IMR-90 (cell line): ENCODE results near the gene CDH13. TPM values are rescaled to one million over a fixed set of nuclear protein-coding genes. Genes with fewer than 3 reads are reported as not detected.

ENCODE experiments used
- ATAC-seq: fragments of 200-7000 bp; cut with Tn5 transposase; 2 replicates; pipeline ENCODE4 v1.9.1; 2020; ENCODE audit warnings: low read depth, mild to moderate bottlenecking, moderate library complexity
- BruUV-seq: library from RNA; stranded (reverse); fragments of 400-500 nt; replicated peaks from 2 replicates; lab custom pipeline; 2021; lab: Mats Ljungman, UMichigan
- CTCF ChIA-PET: fragments of 300-600 bp; formaldehyde crosslinking; extraction: SDS; loops from one replicate; lab custom pipeline; 2021; ENCODE audit warnings: antibody characterized with exemption; lab: Yijun Ruan, JAX
- POLR2A ChIA-PET: fragments of 300-600 bp; sonication (Branson Sonifier 250); formaldehyde crosslinking; loops from one replicate; lab custom pipeline; 2022; ENCODE audit warnings: antibody characterized with exemption; ENCODE audit not compliant: unreplicated experiment; lab: Charles Lee
- DNase-seq: peaks from one replicate; pipeline ENCODE4 v3.0.0; 2013
- H2AFZ ChIP-seq: replicated peaks from 2 replicates; pipeline ENCODE3; 2013; ENCODE audit warnings: low read length, mild to moderate bottlenecking; ENCODE audit not compliant: poor library complexity
- H2AK5ac ChIP-seq: 2 replicates; pipeline ENCODE4 v1.6.1; 2013; ENCODE audit warnings: low read depth, low read length, inconsistent platforms
- H2AK9ac ChIP-seq: replicated peaks from 2 replicates; pipeline ENCODE3; 2013; ENCODE audit warnings: mild to moderate bottlenecking, low read depth, low read length, moderate library complexity; ENCODE audit not compliant: poor library complexity
- H2BK120ac ChIP-seq: 2 replicates; pipeline ENCODE4 v1.6.1; 2013; ENCODE audit warnings: low read depth, low read length, inconsistent platforms
- H2BK15ac ChIP-seq: 3 replicates; pipeline ENCODE4 v1.6.1; 2013; ENCODE audit warnings: low read depth, low read length, inconsistent platforms
- H2BK20ac ChIP-seq: 2 replicates; pipeline ENCODE4 v1.6.1; 2013; ENCODE audit warnings: low read depth, mild to moderate bottlenecking, inconsistent platforms, low read length, moderate library complexity
- H2BK5ac ChIP-seq: 2 replicates; pipeline ENCODE4 v1.6.1; 2013; ENCODE audit warnings: mild to moderate bottlenecking, low read depth, low read length, inconsistent platforms; ENCODE audit not compliant: poor library complexity, severe bottlenecking
- H3K14ac ChIP-seq: replicated peaks from 2 replicates; pipeline ENCODE4 v1.6.1; 2013; ENCODE audit warnings: low read depth, low read length, inconsistent platforms
- H3K18ac ChIP-seq: 2 replicates; pipeline ENCODE4 v1.6.1; 2013; ENCODE audit warnings: low read depth, low read length, control low read depth
- H3K23ac ChIP-seq: 2 replicates; pipeline ENCODE4 v1.6.1; 2013; ENCODE audit warnings: low read depth, low read length, inconsistent platforms
- H3K27ac ChIP-seq: 2 replicates; pipeline ENCODE4 v1.5.1; 2013; ENCODE audit warnings: mild to moderate bottlenecking, control low read depth, low read length; ENCODE audit not compliant: insufficient read depth
- H3K27me3 ChIP-seq: 2 replicates; pipeline ENCODE4 v1.6.1; 2013; ENCODE audit warnings: low read length; ENCODE audit not compliant: control insufficient read depth, insufficient read depth
- H3K36me3 ChIP-seq: 2 replicates; pipeline ENCODE4 v1.6.1; 2013; ENCODE audit warnings: low read length, mixed read lengths; ENCODE audit not compliant: control insufficient read depth, insufficient read depth
- H3K4ac ChIP-seq: 2 replicates; pipeline ENCODE4 v1.6.1; 2013; ENCODE audit warnings: low read depth, low read length, inconsistent platforms
- H3K4me1 ChIP-seq: 2 replicates; pipeline ENCODE4 v1.6.1; 2013; ENCODE audit warnings: low read length, mixed read lengths; ENCODE audit not compliant: control insufficient read depth, insufficient read depth
- H3K4me2 ChIP-seq: 2 replicates; pipeline ENCODE4 v1.6.1; 2013; ENCODE audit warnings: low read depth, mild to moderate bottlenecking, control low read depth, low read length, moderate library complexity
- H3K4me3 ChIP-seq: 2 replicates; pipeline ENCODE4 v1.5.1; 2013; ENCODE audit warnings: low read depth, mild to moderate bottlenecking, control low read depth, low read length, moderate library complexity; ENCODE audit not compliant: insufficient read depth
- H3K56ac ChIP-seq: 2 replicates; pipeline ENCODE4 v1.6.1; 2013; ENCODE audit warnings: low read length, inconsistent platforms; ENCODE audit not compliant: insufficient read depth; ENCODE audit errors: extremely low read depth
- H3K79me1 ChIP-seq, 2 experiments: 2 replicates each; pipeline ENCODE4 v1.6.1; 2013; ENCODE audit warnings: low read length in 2 of 2, inconsistent platforms in 1 of 2, low read depth in 1 of 2
- H3K9ac ChIP-seq: 2 replicates; pipeline ENCODE4 v1.6.1; 2013; ENCODE audit warnings: low read depth, low read length, control low read depth
- H3K9me1 ChIP-seq: 2 replicates; pipeline ENCODE4 v1.6.1; 2013; ENCODE audit warnings: low read length, inconsistent platforms; ENCODE audit not compliant: insufficient read depth
- H3K9me3 ChIP-seq: 2 replicates; pipeline ENCODE4 v1.6.1; 2013; ENCODE audit warnings: low read length; ENCODE audit not compliant: control insufficient read depth, insufficient read depth
- H4K20me1 ChIP-seq: 2 replicates; pipeline ENCODE4 v1.6.1; 2013; ENCODE audit warnings: low read length, inconsistent platforms; ENCODE audit not compliant: insufficient read depth
- H4K5ac ChIP-seq: 2 replicates; pipeline ENCODE4 v1.6.1; 2013; ENCODE audit warnings: mild to moderate bottlenecking, low read depth, low read length, control low read depth
- H4K8ac ChIP-seq, 2 experiments: 2 replicates each; pipeline ENCODE4 v1.6.1; 2013; ENCODE audit warnings: low read depth in 2 of 2, low read length in 2 of 2, control low read depth in 1 of 2, inconsistent platforms in 1 of 2
- H4K91ac ChIP-seq: 2 replicates; pipeline ENCODE4 v1.6.1; 2013; ENCODE audit warnings: low read depth, low read length, inconsistent platforms; ENCODE audit not compliant: insufficient read depth
- BHLHE40 ChIP-seq: fragments of 150-350 bp; IDR thresholded peaks from 2 replicates; pipeline ENCODE4 v1.6.1; 2016; ENCODE audit warnings: mild to moderate bottlenecking, low read depth, low read length
- CEBPB ChIP-seq: IDR thresholded peaks from 2 replicates; pipeline ENCODE4 v1.6.1; 2012; ENCODE audit warnings: low read depth, low read length, improper control_type of control experiment
- CHD1 ChIP-seq: IDR thresholded peaks from 2 replicates; pipeline ENCODE4 v1.6.1; 2012; ENCODE audit warnings: low read depth, low read length, improper control_type of control experiment
- CTCF ChIP-seq: conservative IDR thresholded peaks from 2 replicates; pipeline ENCODE4 v1.5.1; 2012; ENCODE audit warnings: mild to moderate bottlenecking, low read depth, low read length, improper control_type of control experiment
- FOS ChIP-seq: fragments of 150-350 bp; IDR thresholded peaks from 2 replicates; pipeline ENCODE4 v1.6.1; 2016; ENCODE audit warnings: low read depth, low read length
- MAFK ChIP-seq: IDR thresholded peaks from 2 replicates; pipeline ENCODE4 v1.6.1; 2012; ENCODE audit warnings: low read depth, low read length, improper control_type of control experiment
- MAZ ChIP-seq: IDR thresholded peaks from 2 replicates; pipeline ENCODE4 v1.6.1; 2012; ENCODE audit warnings: low read depth, mild to moderate bottlenecking, low read length, improper control_type of control experiment, moderate library complexity, borderline replicate concordance
- RCOR1 ChIP-seq: IDR thresholded peaks from 2 replicates; pipeline ENCODE4 v1.6.1; 2012; ENCODE audit warnings: mild to moderate bottlenecking, low read length, improper control_type of control experiment; ENCODE audit not compliant: insufficient replicate concordance
- RFX5 ChIP-seq: IDR thresholded peaks from 2 replicates; pipeline ENCODE4 v1.8.0; 2012; ENCODE audit warnings: low read depth, mild to moderate bottlenecking, low read length, moderate library complexity
- SMC3 ChIP-seq: fragments of 150-350 bp; IDR thresholded peaks from 2 replicates; pipeline ENCODE4 v1.6.1; 2016; ENCODE audit warnings: low read depth, mild to moderate bottlenecking, antibody characterized with exemption, low read length, moderate library complexity
- WGBS, 2 experiments: methylation state at CpG; one replicate each; pipeline versions ENCODE4 v1.1.5 to v1.1.7; 2013; ENCODE audit warnings: missing lambda C conversion rate in 2 of 2; ENCODE audit not compliant: insufficient read length in 1 of 2; ENCODE audit errors: extremely low coverage in 2 of 2; 5-methylcytosine and 5-hydroxymethylcytosine counted together
- dilution Hi-C: fragments of 300-500 bp; cut with HindIII; formaldehyde crosslinking; loops from one replicate; pipeline ENCODE4 v1.14.3; 2018; ENCODE audit warnings: low sequenced_read_pairs; ENCODE audit not compliant: unreplicated experiment
- in situ Hi-C: fragments of 300-500 bp; cut with MboI; formaldehyde crosslinking; loops from 3 replicates; pipeline ENCODE4 v1.14.3; 2019; ENCODE audit warnings: low sequenced_read_pairs, inconsistent platforms, mixed read lengths
- intact Hi-C: fragments of 100-400 bp; cut with micrococcal nuclease; formaldehyde crosslinking; loops from 2 replicates; pipeline ENCODE4 v1.10.0; 2022
- polyA plus RNA-seq, 3 experiments: library from polyadenylated mRNA; depleted of rRNA; stranded (reverse); fragments of >200 nt; gene quantifications; 2 replicates each; pipeline ENCODE4 v1.2.3, GENCODE V29; 2012; ENCODE audit warnings: low replicate concordance in 1 of 3
- total RNA-seq: library from RNA; depleted of rRNA; stranded (reverse); fragments of >200 nt; gene quantifications from 2 replicates; pipeline ENCODE4 v1.2.3, GENCODE V29; 2012

CDH13 gene
- total and polyA plus RNA-seq, 2 of the 4 experiments (the other 2 are of a cell fraction), result 61.6 to 74.7 TPM

GRCh38 chr16:83158320-83158957, 531.7 kb downstream of the CDH13 start:
- Histone ChIP-seq H2BK20ac (no peak overlapping the region), H3K4ac (no peak overlapping the region), H3K27ac (no peak overlapping the region), H2AFZ (no peak overlapping the region), H3K36me3 (no peaks in the 10 kb centered on the region), H2BK5ac (no peak overlapping the region), H3K23ac (no peak overlapping the region), H3K9ac (no peak overlapping the region), H3K4me2 (no peak overlapping the region), H3K79me1 (no peaks in the 10 kb centered on the region; a peak in 1 of 4 replicates), H3K4me1 (no peaks in the 10 kb centered on the region), H3K4me3 (no peak overlapping the region), H3K18ac (no peak overlapping the region), H2AK5ac (no peak overlapping the region), H4K20me1 (no peaks in the 10 kb centered on the region), H4K91ac (no peak overlapping the region), H3K56ac (no peak overlapping the region), H2AK9ac (no peak overlapping the region), H2BK120ac (no peak overlapping the region), H4K5ac (no peak overlapping the region), H3K27me3 (no peaks in the 10 kb centered on the region), H4K8ac (no peak overlapping the region), H2BK15ac (no peak overlapping the region), H3K14ac (no peak overlapping the region), H3K9me1 (no peaks in the 10 kb centered on the region), H3K9me3 (no peaks in the 10 kb centered on the region)
- TF ChIP-seq CTCF, result no peak
- no peak for TF ChIP-seq MAZ
- no peak for TF ChIP-seq CHD1
- TF ChIP-seq MAFK, result no peak
- no peak for TF ChIP-seq RFX5
- no peak for TF ChIP-seq RCOR1
- no peak for TF ChIP-seq FOS
- TF ChIP-seq BHLHE40, result no peak
- no peak for TF ChIP-seq SMC3
- TF ChIP-seq CEBPB, result no peak
- dilution Hi-C loops, result no loop called here
- CTCF ChIA-PET, result no interaction called here
- POLR2A ChIA-PET, result no interaction called here
- WGBS, 2 experiments, result 89% methylated on average over 5 of the region's 15 CpGs; no CpG with 5 or more reads in 1 of the 2 experiments
- DNase-seq (no peak), ATAC-seq (no peak)
- BruUV-seq, result no TSS peak
- in situ Hi-C loops, result no loop called here
- intact Hi-C loops, result no loop called here
